Right ventricle myocardium superior (tissue), 1 donor: ENCODE measurements around the gene ZNF354C. TPM values are rescaled to one million over a fixed set of nuclear protein-coding genes. Genes with fewer than 3 reads are reported as not detected.
"Not testable (repeated sequence)": the region's sequence is repeated elsewhere in the genome, so short reads cannot be mapped to it uniquely, and the experiment has no call there.

ENCODE experiments used
- ATAC-seq: fragments of 200-7000 bp; cut with Tn5 transposase; one replicate; pipeline ENCODE4 v1.9.1; 2020; ENCODE audit warnings: mild to moderate bottlenecking; ENCODE audit not compliant: poor library complexity
- DNase-seq: peaks from one replicate; pipeline ENCODE4 v3.0.0-alpha.2; 2020
- intact Hi-C: fragments of 100-400 bp; cut with DNase I; formaldehyde crosslinking; loops from one replicate; pipeline ENCODE4 v1.11.2; 2022
- long read RNA-seq: library from polyadenylated mRNA; unstranded; transcript quantifications from one replicate; pipeline ENCODE4 v2.0.0, GENCODE V29; 2021
- total RNA-seq: library from RNA; stranded (reverse); fragmentation: NEBNext Ultra II Directional; extraction: Animal tissue kit (Norgen Biotek cat#: 25700); gene quantifications from one replicate; pipeline ENCODE4 v1.2.1, GENCODE V29; 2021
- donor health status: DM: no; HTN: yes; CAD: no; lungs with severe emphysema.

Gene ZNF354C
- total RNA-seq: 4.7 TPM
- long read RNA-seq, full-length matches to known transcripts: 4 of 5 reads
- long read RNA-seq, partial matches to known transcripts: 0 of 5 reads
- long read RNA-seq, other reads (novel, unspliced or antisense): 1 of 5 reads

- peak; percentile 95 for DNase-seq
- peak; percentile 100 for ATAC-seq
- intact Hi-C loops: no loop called here
These were observed at the start of gene ZNF354C for GRCh38 chr5:179060116-179061008. Gene ZNF354C (plus strand): TSS chr5:179060373. CDS start chr5:179062069, 1,696 bp downstream.

- intact Hi-C loops: loop anchor here (10.0 kb wide), 1 partner anchor 51 kb away; no protein-coding TSS in a partner anchor
- DNase-seq (peak; percentile 97), ATAC-seq (peak; percentile 100)
These were observed 36.5 kb upstream of the ZNF354C start, which contains the start of gene ZNF879 for GRCh38 chr5:179023528-179024189. Gene ZNF879 (plus strand): TSS chr5:179023804. CDS start chr5:179025005, 1,201 bp downstream.

GRCh38 chr5:179033004-179033580 lies 27.1 kb upstream of the ZNF354C start:
- intact Hi-C loops: no loop called here
- DNase-seq (no peak), ATAC-seq (no peak)

GRCh38 chr5:179044765-179045164 lies 15.4 kb upstream of the ZNF354C start:
- ATAC-seq (no peak), DNase-seq (no peak)
- intact Hi-C loops: no loop called here

- ATAC-seq (no peak), DNase-seq (no peak)
- intact Hi-C loops: no loop called here
These were observed 8.4 kb upstream of the ZNF354C start for GRCh38 chr5:179051784-179052183.

- intact Hi-C loops: no loop called here
- DNase-seq: no peak
These were observed 6.0 kb upstream of the ZNF354C start for GRCh38 chr5:179054036-179054785.

GRCh38 chr5:179054876-179055275 lies 5.3 kb upstream of the ZNF354C start:
- intact Hi-C loops: no loop called here

More at GRCh38 chr5:179054036-179054785, 6.0 kb upstream of the ZNF354C start:
- ATAC-seq: no peak

GRCh38 chr5:179055436-179055835 lies 4.7 kb upstream of the ZNF354C start:
- ATAC-seq (no peak), DNase-seq (no peak)
- intact Hi-C loops: no loop called here

More at GRCh38 chr5:179054876-179055275, 5.3 kb upstream of the ZNF354C start:
- DNase-seq (no peak), ATAC-seq (no peak)

- intact Hi-C loops: no loop called here
These were observed 4.3 kb upstream of the ZNF354C start for GRCh38 chr5:179055841-179056240.

GRCh38 chr5:179061025-179061424 lies 852 bp downstream of the ZNF354C start:
- DNase-seq (no peak), ATAC-seq (no peak)
- intact Hi-C loops: no loop called here

More at GRCh38 chr5:179055841-179056240, 4.3 kb upstream of the ZNF354C start:
- DNase-seq (no peak), ATAC-seq (no peak)

GRCh38 chr5:179065703-179066102 lies 5.5 kb downstream of the ZNF354C start:
- intact Hi-C loops: no loop called here
- DNase-seq (no peak), ATAC-seq (no peak)

- ATAC-seq: no peak
- intact Hi-C loops: loop anchor here (10.0 kb wide), 1 partner anchor 55 kb away; the partner anchor contains the start of gene ZNF879
- DNase-seq: no peak
These were observed 19.2 kb downstream of the ZNF354C start for GRCh38 chr5:179079165-179079987.

- intact Hi-C loops: no loop called here
- DNase-seq (no peak), ATAC-seq (no peak)
These were observed 20.6 kb downstream of the ZNF354C start for GRCh38 chr5:179080724-179081123.

- intact Hi-C loops: no loop called here
- DNase-seq (no peak), ATAC-seq (no peak)
These were observed 29.3 kb downstream of the ZNF354C start for GRCh38 chr5:179089502-179089901.

- intact Hi-C loops, ATAC-seq, DNase-seq: not testable (repeated sequence)
These were observed 41.1 kb downstream of the ZNF354C start for GRCh38 chr5:179101282-179101681.

GRCh38 chr5:179110528-179110927 lies 50.4 kb downstream of the ZNF354C start:
- ATAC-seq (no peak), DNase-seq (no peak)
- intact Hi-C loops: no loop called here
